Measurements from ENCODE around the gene HIPK4. TPM values are rescaled to one million over a fixed set of nuclear protein-coding genes. Genes with fewer than 3 reads are reported as not detected.
"Not testable (repeated sequence)": the region's sequence is repeated elsewhere in the genome, so short reads cannot be mapped to it uniquely, and the experiment has no call there.

HIPK4 gene
- total RNA-seq, 1 donor from 2014 or later, result not detected

- H3K4me3 Mint-ChIP-seq, result no peak overlapping the region
Observed at GRCh38 chr19:40341601-40342482, 48.1 kb downstream of the HIPK4 start.

GRCh38 chr19:40339018-40339728, 50.8 kb downstream of the HIPK4 start:
- Mint-ChIP-seq H3K27ac (no peak overlapping the region), H3K9me3 (no peaks in the 10 kb centered on the region), H3K36me3 (ENCODE audit: low read depth) (peaks cover 7% of the 10 kb centered on the region), H3K4me1 (ENCODE audit: low read depth) (no peaks in the 10 kb centered on the region), H3K27me3 (ENCODE audit: insufficient read depth) (no peaks in the 10 kb centered on the region), H3K4me3 (no peak overlapping the region)
- no peak for DNase-seq (ENCODE audit: low spot score)
- intact Hi-C loops (cut with micrococcal nuclease), result no loop called here

More at GRCh38 chr19:40341601-40342482, 48.1 kb downstream of the HIPK4 start:
- Mint-ChIP-seq H3K27me3 (ENCODE audit: insufficient read depth) (no peaks in the 10 kb centered on the region), H3K9me3 (no peaks in the 10 kb centered on the region), H3K27ac (no peak overlapping the region), H3K4me1 (ENCODE audit: low read depth) (peaks cover under 1% of the 10 kb centered on the region), H3K36me3 (ENCODE audit: low read depth) (peaks cover 6% of the 10 kb centered on the region)
- no peak for DNase-seq (ENCODE audit: low spot score)
- intact Hi-C loops (cut with micrococcal nuclease), result no loop called here

DNA sequence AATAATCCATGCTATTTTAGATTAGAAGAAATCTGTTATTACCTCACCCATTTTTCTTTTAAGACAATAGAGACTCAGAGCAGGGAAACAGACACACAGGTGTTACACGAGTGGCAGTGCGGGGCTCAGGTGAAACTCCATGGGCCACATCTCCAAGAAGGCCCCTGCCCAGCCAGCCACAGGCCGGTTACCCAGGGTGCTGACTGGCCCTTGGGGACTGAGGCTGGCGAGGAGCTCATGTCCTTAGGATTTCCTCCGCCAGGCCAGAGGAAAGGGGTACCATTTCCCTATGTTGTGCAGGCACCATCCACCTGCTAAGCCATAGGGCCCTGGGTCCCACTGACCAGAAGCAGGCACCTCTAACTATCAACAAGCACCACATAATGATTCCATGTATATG, 52.4 kb downstream of the HIPK4 start:
- intact Hi-C loops (cut with micrococcal nuclease), result no loop called here
- no peaks in the 10 kb centered on the region for H3K9me3 Mint-ChIP-seq
- no peak overlapping the region for H3K4me3 Mint-ChIP-seq
- no peak for DNase-seq (ENCODE audit: low spot score)
- H3K4me1 Mint-ChIP-seq (ENCODE audit: low read depth), result no peaks in the 10 kb centered on the region
- no peak overlapping the region for H3K27ac Mint-ChIP-seq
- no peaks in the 10 kb centered on the region for H3K27me3 Mint-ChIP-seq (ENCODE audit: insufficient read depth)
- H3K36me3 Mint-ChIP-seq (ENCODE audit: low read depth), result peaks cover 14% of the 10 kb centered on the region

GRCh38 chr19:40337107-40337506, 52.9 kb downstream of the HIPK4 start:
- Mint-ChIP-seq H3K4me3 (no peak overlapping the region), H3K4me1 (ENCODE audit: low read depth) (no peaks in the 10 kb centered on the region), H3K27me3 (ENCODE audit: insufficient read depth) (no peaks in the 10 kb centered on the region), H3K9me3 (no peaks in the 10 kb centered on the region), H3K36me3 (ENCODE audit: low read depth) (peaks cover 15% of the 10 kb centered on the region), H3K27ac (no peak overlapping the region)
- DNase-seq (ENCODE audit: low spot score), result no peak
- intact Hi-C loops (cut with micrococcal nuclease), result no loop called here

DNA sequence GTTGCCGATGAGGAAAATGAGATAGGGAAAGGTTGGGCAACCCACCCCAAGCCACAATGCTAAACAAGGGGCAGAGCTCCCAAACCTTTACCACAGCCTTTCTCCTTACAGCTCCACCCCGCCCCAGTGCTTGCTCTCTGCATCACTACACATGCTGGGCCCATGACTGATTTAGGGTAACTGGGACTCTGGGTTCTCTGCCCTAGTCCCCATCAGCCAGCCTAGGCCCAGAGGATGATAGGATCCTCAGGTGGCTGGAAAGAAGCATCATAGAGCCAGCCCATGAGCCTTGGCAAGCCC, 53.4 kb downstream of the HIPK4 start:
- H3K4me1 Mint-ChIP-seq (ENCODE audit: low read depth), result no peaks in the 10 kb centered on the region
- H3K36me3 Mint-ChIP-seq (ENCODE audit: low read depth), result peaks cover 15% of the 10 kb centered on the region
- H3K9me3 Mint-ChIP-seq, result no peaks in the 10 kb centered on the region
- DNase-seq (ENCODE audit: low spot score), result no peak
- H3K27ac Mint-ChIP-seq, result no peak overlapping the region
- H3K27me3 Mint-ChIP-seq (ENCODE audit: insufficient read depth), result no peaks in the 10 kb centered on the region
- H3K4me3 Mint-ChIP-seq, result no peak overlapping the region
- intact Hi-C loops (cut with micrococcal nuclease), result no loop called here

GRCh38 chr19:40335855-40336600, 54.0 kb downstream of the HIPK4 start:
- no peaks in the 10 kb centered on the region for H3K9me3 Mint-ChIP-seq
- H3K27ac Mint-ChIP-seq, result no peak overlapping the region
- DNase-seq (ENCODE audit: low spot score), result no peak
- intact Hi-C loops (cut with micrococcal nuclease), result no loop called here
- no peaks in the 10 kb centered on the region for H3K4me1 Mint-ChIP-seq (ENCODE audit: low read depth)
- H3K4me3 Mint-ChIP-seq, result no peak overlapping the region
- H3K36me3 Mint-ChIP-seq (ENCODE audit: low read depth), result peaks cover 17% of the 10 kb centered on the region
- no peaks in the 10 kb centered on the region for H3K27me3 Mint-ChIP-seq (ENCODE audit: insufficient read depth)

- Mint-ChIP-seq H3K9me3 (no peaks in the 10 kb centered on the region), H3K36me3 (ENCODE audit: low read depth) (peaks cover 17% of the 10 kb centered on the region)
Observed at GRCh38 chr19:40335101-40335500, 54.9 kb downstream of the HIPK4 start.

DNA sequence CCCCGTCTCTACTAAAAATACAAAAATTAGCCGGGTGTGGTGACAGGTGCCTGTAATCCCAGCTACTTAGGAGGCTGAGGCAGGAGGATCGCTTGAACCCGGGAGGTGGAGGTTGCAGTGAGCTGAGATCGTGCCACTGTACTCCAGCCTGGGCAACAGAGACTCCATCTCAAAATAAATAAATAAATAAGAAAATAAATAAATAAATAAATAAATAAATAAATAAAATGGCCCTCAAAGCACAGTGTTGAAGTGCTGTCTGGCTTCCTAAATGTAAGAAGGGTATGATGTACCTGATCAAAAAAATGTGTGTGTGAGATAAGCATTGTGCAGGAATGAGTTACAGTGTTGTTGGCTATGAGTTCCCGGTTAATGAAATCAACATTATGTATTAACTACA, 56.9 kb downstream of the HIPK4 start:
- H3K27ac Mint-ChIP-seq; H3K4me3 Mint-ChIP-seq; intact Hi-C loops (cut with micrococcal nuclease); DNase-seq (ENCODE audit: low spot score); H3K4me1 Mint-ChIP-seq (ENCODE audit: low read depth); H3K9me3 Mint-ChIP-seq; H3K27me3 Mint-ChIP-seq (ENCODE audit: insufficient read depth): not testable (repeated sequence)
- peaks cover 26% of the 10 kb centered on the region for H3K36me3 Mint-ChIP-seq (ENCODE audit: low read depth)

More at GRCh38 chr19:40335101-40335500, 54.9 kb downstream of the HIPK4 start:
- Mint-ChIP-seq H3K4me3 (no peak overlapping the region), H3K27me3 (ENCODE audit: insufficient read depth) (no peaks in the 10 kb centered on the region), H3K4me1 (ENCODE audit: low read depth) (no peaks in the 10 kb centered on the region), H3K27ac (no peak overlapping the region)
- DNase-seq (ENCODE audit: low spot score), result no peak
- intact Hi-C loops (cut with micrococcal nuclease), result no loop called here

DNA sequence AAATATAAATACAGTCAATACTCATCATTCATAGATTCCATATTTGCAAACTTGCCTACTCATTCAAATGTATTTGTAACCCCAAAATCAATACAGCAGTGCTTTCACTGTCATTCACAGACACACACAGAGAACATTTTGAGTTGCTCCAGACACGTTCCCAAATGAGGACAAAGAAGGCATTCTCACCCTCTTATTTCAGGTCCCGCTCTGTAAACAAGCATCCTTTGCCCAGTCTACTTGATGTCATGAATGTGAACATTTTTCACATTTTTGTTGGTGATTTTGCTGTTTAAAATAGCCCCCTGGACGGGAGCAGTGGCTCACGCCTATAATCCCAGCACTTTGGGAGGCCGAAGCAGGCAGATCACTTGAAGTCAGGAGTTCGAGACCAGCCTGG, 57.3 kb downstream of the HIPK4 start:
- peaks cover 26% of the 10 kb centered on the region for H3K36me3 Mint-ChIP-seq (ENCODE audit: low read depth)
- peaks cover 6% of the 10 kb centered on the region for H3K4me1 Mint-ChIP-seq (ENCODE audit: low read depth)
- no peaks in the 10 kb centered on the region for H3K9me3 Mint-ChIP-seq
- H3K27ac Mint-ChIP-seq, result no peak overlapping the region
- no peak overlapping the region for H3K4me3 Mint-ChIP-seq
- intact Hi-C loops (cut with micrococcal nuclease), result no loop called here
- no peak for DNase-seq (ENCODE audit: low spot score)
- H3K27me3 Mint-ChIP-seq (ENCODE audit: insufficient read depth), result no peaks in the 10 kb centered on the region

DNA sequence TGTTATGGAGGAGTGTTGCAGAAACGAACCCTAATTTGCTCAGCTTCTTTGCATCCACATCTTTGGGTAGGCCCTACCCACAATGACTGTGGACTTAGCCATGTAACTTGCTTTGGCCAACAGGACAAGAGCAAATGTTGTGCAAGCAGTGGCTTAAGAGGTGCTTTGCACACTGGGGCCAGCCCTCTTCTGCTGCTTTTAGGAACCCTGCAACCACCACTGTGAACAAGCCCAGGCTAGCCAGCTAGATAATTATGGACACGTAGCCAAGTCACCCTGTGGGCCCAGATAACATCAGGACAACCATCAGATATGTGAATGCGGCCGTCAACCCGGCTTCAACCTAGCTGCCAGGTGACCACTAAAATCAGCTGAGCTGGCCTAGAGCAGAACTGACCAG, 58.9 kb downstream of the HIPK4 start:
- DNase-seq (ENCODE audit: low spot score), result no peak
- intact Hi-C loops (cut with micrococcal nuclease), result no loop called here
- no peak overlapping the region for H3K27ac Mint-ChIP-seq
- H3K27me3 Mint-ChIP-seq (ENCODE audit: insufficient read depth), result no peaks in the 10 kb centered on the region
- H3K4me1 Mint-ChIP-seq (ENCODE audit: low read depth), result peaks cover 6% of the 10 kb centered on the region
- H3K9me3 Mint-ChIP-seq, result no peaks in the 10 kb centered on the region
- peaks cover 27% of the 10 kb centered on the region for H3K36me3 Mint-ChIP-seq (ENCODE audit: low read depth)
- no peak overlapping the region for H3K4me3 Mint-ChIP-seq

Other genes with a start within 250 kb of the HIPK4 start
- 13.8 and 19.8 TPM in 2 replicates for gene MAP3K10, start 198.8 kb downstream of the HIPK4 start, total RNA-seq
- not detected in 2 replicates for gene TTC9B, start 171.8 kb downstream of the HIPK4 start, total RNA-seq
- gene CCNP, start 163.5 kb downstream of the HIPK4 start, total RNA-seq, result 0.12 TPM in 1 of 2 replicates, not detected in the other
- gene AKT2, start 104.8 kb downstream of the HIPK4 start, total RNA-seq, result 160 and 170 TPM in 2 replicates
- 26.4 and 28.1 TPM in 2 replicates for gene C19orf47, start 41.8 kb downstream of the HIPK4 start, total RNA-seq
- 45.0 and 45.3 TPM in 2 replicates for gene PLD3, start 41.5 kb downstream of the HIPK4 start, total RNA-seq
- gene PRX, start 23.2 kb upstream of the HIPK4 start, total RNA-seq, result 0.99 and 1.7 TPM in 2 replicates
- 18.3 and 19.4 TPM in 2 replicates for gene SERTAD1, start 35.8 kb upstream of the HIPK4 start, total RNA-seq
- 6.4 and 10.0 TPM in 2 replicates for gene SERTAD3, start 54.2 kb upstream of the HIPK4 start, total RNA-seq
- 6.1 and 8.2 TPM in 2 replicates for gene BLVRB, start 75.6 kb upstream of the HIPK4 start, total RNA-seq
- 0.21 and 0.69 TPM in 2 replicates for gene SPTBN4, start 76.8 kb upstream of the HIPK4 start, total RNA-seq
- 102 and 113 TPM in 2 replicates for gene SHKBP1, start 186.7 kb upstream of the HIPK4 start, total RNA-seq
- gene LTBP4, start 211.2 kb upstream of the HIPK4 start, total RNA-seq, result 107 and 116 TPM in 2 replicates